Stimulated activated CD8-positive, alpha-beta memory T cell treated with anti-CD3 and anti-CD28 coated beads, Interleukin-15, amount 100 ng/mL, for 48 hours (primary cell): ENCODE results near the gene KLRG1.

Experiments
- DNase-seq, 2 donors: peaks; one replicate each; pipeline ENCODE4 v3.0.0-alpha.2; 2020; ENCODE audit warnings: low read depth in 2 of 2

KLRG1 gene

GRCh38 chr12:9040484-9041186, 51.3 kb downstream of the KLRG1 start:
- no peak for DNase-seq

GRCh38 chr12:9041321-9041720, 52.0 kb downstream of the KLRG1 start:
- DNase-seq: no peak

- no peak for DNase-seq
Measured at GRCh38 chr12:9043766-9044165, 54.4 kb downstream of the KLRG1 start.

- no peak for DNase-seq
Measured at GRCh38 chr12:9047105-9047504, 57.8 kb downstream of the KLRG1 start.

- DNase-seq: no peak
Measured at GRCh38 chr12:9048930-9049329, 59.6 kb downstream of the KLRG1 start.

GRCh38 chr12:9049520-9050133, 60.3 kb downstream of the KLRG1 start:
- DNase-seq: no peak

GRCh38 chr12:9050521-9051157, 61.3 kb downstream of the KLRG1 start:
- no peak for DNase-seq

GRCh38 chr12:9051158-9051550, 61.8 kb downstream of the KLRG1 start:
- no peak for DNase-seq

GRCh38 chr12:9052610-9053009, 63.3 kb downstream of the KLRG1 start:
- no peak for DNase-seq
